GM23338 (cell line): ENCODE measurements around the gene CBFA2T3. TPM values are rescaled to one million over a fixed set of nuclear protein-coding genes. Genes with fewer than 3 reads are reported as not detected.

Experiments used
- ATAC-seq: fragments of 200-7000 bp; cut with Tn5 transposase; 3 replicates; pipeline ENCODE4 v1.9.1; 2020
- DNase-seq: peaks from one replicate; pipeline ENCODE4 v3.0.0-alpha.2; 2015; ENCODE audit warnings: low spot score
- H2AFZ ChIP-seq: fragments of 200-600 bp; sonication (generic); 2 replicates; pipeline ENCODE4 v1.8.0; 2016; ENCODE audit warnings: antibody characterized with exemption, mild to moderate bottlenecking, moderate library complexity
- H3F3A ChIP-seq: fragments of 200-600 bp; sonication (generic); replicated peaks from 2 replicates; pipeline ENCODE4 v1.8.0; 2017; ENCODE audit warnings: antibody characterized with exemption, mixed run types, low read depth
- H3K27ac ChIP-seq: fragments of 200-600 bp; sonication (generic); 2 replicates; pipeline ENCODE4 v1.6.1; 2016; ENCODE audit warnings: low read depth
- H3K27me3 ChIP-seq: fragments of 200-600 bp; sonication (generic); 2 replicates; pipeline ENCODE4 v1.8.0; 2016; ENCODE audit warnings: mild to moderate bottlenecking, mixed run types, moderate library complexity; ENCODE audit not compliant: insufficient read depth
- H3K36me3 ChIP-seq: fragments of 200-600 bp; sonication (generic); 2 replicates; pipeline ENCODE4 v1.8.0; 2016; ENCODE audit warnings: mild to moderate bottlenecking; ENCODE audit not compliant: insufficient read depth
- H3K4me1 ChIP-seq: fragments of 200-600 bp; sonication (generic); 2 replicates; pipeline ENCODE4 v1.8.0; 2016; ENCODE audit warnings: mild to moderate bottlenecking, moderate library complexity; ENCODE audit not compliant: insufficient read depth
- H3K4me2 ChIP-seq: fragments of 200-600 bp; sonication (generic); 2 replicates; pipeline ENCODE4 v1.7.1; 2017; ENCODE audit warnings: mixed run types
- H3K4me3 ChIP-seq: fragments of 200-600 bp; sonication (generic); 2 replicates; pipeline ENCODE4 v1.6.1; 2016; ENCODE audit warnings: mixed run types
- H3K79me2 ChIP-seq: fragments of 200-600 bp; sonication (generic); replicated peaks from 2 replicates; pipeline ENCODE4 v1.8.0; 2017; ENCODE audit warnings: mild to moderate bottlenecking; ENCODE audit not compliant: insufficient read depth
- H3K9me2 ChIP-seq: fragments of 200-600 bp; sonication (generic); 2 replicates; pipeline ENCODE4 v1.8.0; 2017; ENCODE audit not compliant: insufficient read depth
- H4K20me1 ChIP-seq: fragments of 200-600 bp; sonication (generic); replicated peaks from 2 replicates; pipeline ENCODE4 v1.8.0; 2017; ENCODE audit warnings: mild to moderate bottlenecking; ENCODE audit not compliant: insufficient read depth
- H3K27ac Mint-ChIP-seq: 2 replicates; pipeline ENCODE4 v1.8.0; 2020; ENCODE audit warnings: inconsistent platforms, mild to moderate bottlenecking, moderate library complexity, mixed read lengths
- H3K27me3 Mint-ChIP-seq: 3 replicates; pipeline ENCODE4 v1.8.0; 2022; ENCODE audit warnings: low read depth, mild to moderate bottlenecking, moderate library complexity, mixed read lengths, inconsistent platforms; ENCODE audit not compliant: insufficient read depth, poor library complexity
- H3K36me3 Mint-ChIP-seq: 3 replicates; pipeline ENCODE4 v1.8.0; 2021; ENCODE audit warnings: low read depth, mild to moderate bottlenecking, inconsistent platforms, moderate library complexity, mixed read lengths
- H3K4me1 Mint-ChIP-seq: 3 replicates; pipeline ENCODE4 v1.8.0; 2020; ENCODE audit warnings: mild to moderate bottlenecking, inconsistent platforms, mixed read lengths
- H3K4me3 Mint-ChIP-seq: 3 replicates; pipeline ENCODE4 v1.8.0; 2021; ENCODE audit warnings: moderate library complexity, mild to moderate bottlenecking, inconsistent platforms, mixed read lengths
- H3K9me3 Mint-ChIP-seq: 3 replicates; pipeline ENCODE4 v1.8.0; 2020; ENCODE audit warnings: moderate library complexity, mild to moderate bottlenecking, inconsistent platforms, mixed read lengths
- EZH2 ChIP-seq: fragments of 200-600 bp; sonication (generic); IDR thresholded peaks from one replicate; pipeline ENCODE4 v1.8.0; 2017; ENCODE audit warnings: antibody characterized with exemption, mild to moderate bottlenecking, low read depth; ENCODE audit not compliant: unreplicated experiment
- EZH2phosphoT487 ChIP-seq: fragments of 200-600 bp; sonication (generic); IDR thresholded peaks from one replicate; pipeline ENCODE4 v1.8.1; 2018; ENCODE audit warnings: antibody characterized with exemption; ENCODE audit not compliant: unreplicated experiment
- JUNB ChIP-seq: IDR thresholded peaks from one replicate; pipeline ENCODE4 v1.6.1; 2016; ENCODE audit warnings: antibody characterized with exemption; ENCODE audit not compliant: unreplicated experiment
- ZNF114 ChIP-seq: fragments of 250-450 bp; sonication (Bioruptor Pico); IDR thresholded peaks from 2 replicates; pipeline ENCODE4 v1.5.0; 2020; ENCODE audit warnings: mild to moderate bottlenecking, moderate library complexity
- polyA plus RNA-seq: library from polyadenylated mRNA; unstranded; fragments of >200 nt; fragmentation: Nextera tagmentation; extraction: Ambion mirVana; gene quantifications from 2 replicates; pipeline ENCODE4 v1.2.1, GENCODE V29; 2016
- total RNA-seq: library from RNA; depleted of rRNA; stranded (reverse); fragments of >200 nt; shearing (Covaris generic); gene quantifications from 2 replicates; pipeline ENCODE4 v1.2.3, GENCODE V29; 2014
- TF ChIP-seq, protein P1 (sequence below): IDR thresholded peaks from one replicate; pipeline ENCODE4 v1.6.1; 2018; ENCODE audit warnings: antibody characterized with exemption; ENCODE audit not compliant: unreplicated experiment
- TF ChIP-seq, protein P2 (sequence below): fragments of 250-450 bp; sonication (Bioruptor Pico); IDR thresholded peaks from 2 replicates; pipeline ENCODE4 v1.5.0; 2020; ENCODE audit warnings: mild to moderate bottlenecking, moderate library complexity
- TF ChIP-seq, protein P3 (sequence below), 2 experiments: fragments of 200-600 bp in 1 of 2; sonication (generic) in 1 of 2; conservative IDR thresholded peaks; 2 replicates each; pipeline versions ENCODE4 v1.5.1 to v1.6.1; 2016 to 2017; ENCODE audit warnings: antibody characterized with exemption in 2 of 2, low read depth in 2 of 2, mild to moderate bottlenecking in 2 of 2, moderate library complexity in 1 of 2
- TF ChIP-seq, protein P4 (sequence below): IDR thresholded peaks from 2 replicates; pipeline ENCODE4 v1.6.1; 2016; ENCODE audit warnings: antibody characterized with exemption

CBFA2T3 gene
- total and polyA plus RNA-seq, 2 experiments from 2014 or later: 0.87 to 1.5 TPM

DNA sequence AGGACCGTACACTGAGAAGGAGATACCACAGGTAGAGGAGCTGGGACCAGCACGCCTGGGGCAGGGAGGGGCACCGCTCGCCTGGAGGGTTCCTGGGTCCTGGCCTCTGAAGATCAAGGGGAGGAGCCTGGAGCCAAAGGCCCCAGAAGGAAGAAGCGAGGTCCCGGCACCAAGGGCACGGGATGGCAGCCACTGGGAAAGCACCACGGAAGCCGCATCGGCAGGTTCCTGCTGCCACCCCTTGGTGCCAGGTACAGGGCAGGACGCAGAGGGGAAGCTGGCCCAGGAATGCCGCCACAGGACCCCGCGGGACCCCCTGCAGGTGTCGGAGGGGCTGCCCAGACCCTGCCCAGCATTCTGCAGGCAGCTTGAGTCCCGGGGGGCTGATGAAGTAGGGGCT, 42.5 kb upstream of the CBFA2T3 start:
- Histone ChIP-seq H3F3A (no peaks in the 10 kb centered on the region), H3K4me3 (no peak overlapping the region), H3K4me1 (no peaks in the 10 kb centered on the region), H2AFZ (no peak overlapping the region), H3K36me3 (no peaks in the 10 kb centered on the region), H3K9me2 (no peaks in the 10 kb centered on the region), H4K20me1 (no peaks in the 10 kb centered on the region), H3K79me2 (no peaks in the 10 kb centered on the region), H3K4me2 (no peak overlapping the region), H3K27ac (no peak overlapping the region), H3K27me3 (no peaks in the 10 kb centered on the region)
- H3K4me3 Mint-ChIP-seq: no peak overlapping the region
- H3K27me3 Mint-ChIP-seq: peaks cover 5% of the 10 kb centered on the region
- TF ChIP-seq EZH2phosphoT487: no peak
- TF ChIP-seq, protein P1, sequence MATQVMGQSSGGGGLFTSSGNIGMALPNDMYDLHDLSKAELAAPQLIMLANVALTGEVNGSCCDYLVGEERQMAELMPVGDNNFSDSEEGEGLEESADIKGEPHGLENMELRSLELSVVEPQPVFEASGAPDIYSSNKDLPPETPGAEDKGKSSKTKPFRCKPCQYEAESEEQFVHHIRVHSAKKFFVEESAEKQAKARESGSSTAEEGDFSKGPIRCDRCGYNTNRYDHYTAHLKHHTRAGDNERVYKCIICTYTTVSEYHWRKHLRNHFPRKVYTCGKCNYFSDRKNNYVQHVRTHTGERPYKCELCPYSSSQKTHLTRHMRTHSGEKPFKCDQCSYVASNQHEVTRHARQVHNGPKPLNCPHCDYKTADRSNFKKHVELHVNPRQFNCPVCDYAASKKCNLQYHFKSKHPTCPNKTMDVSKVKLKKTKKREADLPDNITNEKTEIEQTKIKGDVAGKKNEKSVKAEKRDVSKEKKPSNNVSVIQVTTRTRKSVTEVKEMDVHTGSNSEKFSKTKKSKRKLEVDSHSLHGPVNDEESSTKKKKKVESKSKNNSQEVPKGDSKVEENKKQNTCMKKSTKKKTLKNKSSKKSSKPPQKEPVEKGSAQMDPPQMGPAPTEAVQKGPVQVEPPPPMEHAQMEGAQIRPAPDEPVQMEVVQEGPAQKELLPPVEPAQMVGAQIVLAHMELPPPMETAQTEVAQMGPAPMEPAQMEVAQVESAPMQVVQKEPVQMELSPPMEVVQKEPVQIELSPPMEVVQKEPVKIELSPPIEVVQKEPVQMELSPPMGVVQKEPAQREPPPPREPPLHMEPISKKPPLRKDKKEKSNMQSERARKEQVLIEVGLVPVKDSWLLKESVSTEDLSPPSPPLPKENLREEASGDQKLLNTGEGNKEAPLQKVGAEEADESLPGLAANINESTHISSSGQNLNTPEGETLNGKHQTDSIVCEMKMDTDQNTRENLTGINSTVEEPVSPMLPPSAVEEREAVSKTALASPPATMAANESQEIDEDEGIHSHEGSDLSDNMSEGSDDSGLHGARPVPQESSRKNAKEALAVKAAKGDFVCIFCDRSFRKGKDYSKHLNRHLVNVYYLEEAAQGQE: no peak
- TF ChIP-seq JUNB: no peak
- TF ChIP-seq, protein P2, sequence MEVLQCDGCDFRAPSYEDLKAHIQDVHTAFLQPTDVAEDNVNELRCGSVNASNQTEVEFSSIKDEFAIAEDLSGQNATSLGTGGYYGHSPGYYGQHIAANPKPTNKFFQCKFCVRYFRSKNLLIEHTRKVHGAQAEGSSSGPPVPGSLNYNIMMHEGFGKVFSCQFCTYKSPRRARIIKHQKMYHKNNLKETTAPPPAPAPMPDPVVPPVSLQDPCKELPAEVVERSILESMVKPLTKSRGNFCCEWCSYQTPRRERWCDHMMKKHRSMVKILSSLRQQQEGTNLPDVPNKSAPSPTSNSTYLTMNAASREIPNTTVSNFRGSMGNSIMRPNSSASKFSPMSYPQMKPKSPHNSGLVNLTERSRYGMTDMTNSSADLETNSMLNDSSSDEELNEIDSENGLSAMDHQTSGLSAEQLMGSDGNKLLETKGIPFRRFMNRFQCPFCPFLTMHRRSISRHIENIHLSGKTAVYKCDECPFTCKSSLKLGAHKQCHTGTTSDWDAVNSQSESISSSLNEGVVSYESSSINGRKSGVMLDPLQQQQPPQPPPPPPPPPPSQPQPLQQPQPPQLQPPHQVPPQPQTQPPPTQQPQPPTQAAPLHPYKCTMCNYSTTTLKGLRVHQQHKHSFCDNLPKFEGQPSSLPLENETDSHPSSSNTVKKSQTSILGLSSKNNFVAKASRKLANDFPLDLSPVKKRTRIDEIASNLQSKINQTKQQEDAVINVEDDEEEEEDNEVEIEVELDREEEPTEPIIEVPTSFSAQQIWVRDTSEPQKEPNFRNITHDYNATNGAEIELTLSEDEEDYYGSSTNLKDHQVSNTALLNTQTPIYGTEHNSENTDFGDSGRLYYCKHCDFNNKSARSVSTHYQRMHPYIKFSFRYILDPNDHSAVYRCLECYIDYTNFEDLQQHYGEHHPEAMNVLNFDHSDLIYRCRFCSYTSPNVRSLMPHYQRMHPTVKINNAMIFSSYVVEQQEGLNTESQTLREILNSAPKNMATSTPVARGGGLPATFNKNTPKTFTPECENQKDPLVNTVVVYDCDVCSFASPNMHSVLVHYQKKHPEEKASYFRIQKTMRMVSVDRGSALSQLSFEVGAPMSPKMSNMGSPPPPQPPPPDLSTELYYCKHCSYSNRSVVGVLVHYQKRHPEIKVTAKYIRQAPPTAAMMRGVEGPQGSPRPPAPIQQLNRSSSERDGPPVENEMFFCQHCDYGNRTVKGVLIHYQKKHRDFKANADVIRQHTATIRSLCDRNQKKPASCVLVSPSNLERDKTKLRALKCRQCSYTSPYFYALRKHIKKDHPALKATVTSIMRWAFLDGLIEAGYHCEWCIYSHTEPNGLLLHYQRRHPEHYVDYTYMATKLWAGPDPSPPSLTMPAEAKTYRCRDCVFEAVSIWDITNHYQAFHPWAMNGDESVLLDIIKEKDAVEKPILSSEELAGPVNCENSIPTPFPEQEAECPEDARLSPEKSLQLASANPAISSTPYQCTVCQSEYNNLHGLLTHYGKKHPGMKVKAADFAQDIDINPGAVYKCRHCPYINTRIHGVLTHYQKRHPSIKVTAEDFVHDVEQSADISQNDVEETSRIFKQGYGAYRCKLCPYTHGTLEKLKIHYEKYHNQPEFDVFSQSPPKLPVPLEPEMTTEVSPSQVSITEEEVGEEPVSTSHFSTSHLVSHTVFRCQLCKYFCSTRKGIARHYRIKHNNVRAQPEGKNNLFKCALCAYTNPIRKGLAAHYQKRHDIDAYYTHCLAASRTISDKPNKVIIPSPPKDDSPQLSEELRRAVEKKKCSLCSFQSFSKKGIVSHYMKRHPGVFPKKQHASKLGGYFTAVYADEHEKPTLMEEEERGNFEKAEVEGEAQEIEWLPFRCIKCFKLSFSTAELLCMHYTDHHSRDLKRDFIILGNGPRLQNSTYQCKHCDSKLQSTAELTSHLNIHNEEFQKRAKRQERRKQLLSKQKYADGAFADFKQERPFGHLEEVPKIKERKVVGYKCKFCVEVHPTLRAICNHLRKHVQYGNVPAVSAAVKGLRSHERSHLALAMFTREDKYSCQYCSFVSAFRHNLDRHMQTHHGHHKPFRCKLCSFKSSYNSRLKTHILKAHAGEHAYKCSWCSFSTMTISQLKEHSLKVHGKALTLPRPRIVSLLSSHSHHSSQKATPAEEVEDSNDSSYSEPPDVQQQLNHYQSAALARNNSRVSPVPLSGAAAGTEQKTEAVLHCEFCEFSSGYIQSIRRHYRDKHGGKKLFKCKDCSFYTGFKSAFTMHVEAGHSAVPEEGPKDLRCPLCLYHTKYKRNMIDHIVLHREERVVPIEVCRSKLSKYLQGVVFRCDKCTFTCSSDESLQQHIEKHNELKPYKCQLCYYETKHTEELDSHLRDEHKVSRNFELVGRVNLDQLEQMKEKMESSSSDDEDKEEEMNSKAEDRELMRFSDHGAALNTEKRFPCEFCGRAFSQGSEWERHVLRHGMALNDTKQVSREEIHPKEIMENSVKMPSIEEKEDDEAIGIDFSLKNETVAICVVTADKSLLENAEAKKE: no peak
- TF ChIP-seq, protein P3, sequence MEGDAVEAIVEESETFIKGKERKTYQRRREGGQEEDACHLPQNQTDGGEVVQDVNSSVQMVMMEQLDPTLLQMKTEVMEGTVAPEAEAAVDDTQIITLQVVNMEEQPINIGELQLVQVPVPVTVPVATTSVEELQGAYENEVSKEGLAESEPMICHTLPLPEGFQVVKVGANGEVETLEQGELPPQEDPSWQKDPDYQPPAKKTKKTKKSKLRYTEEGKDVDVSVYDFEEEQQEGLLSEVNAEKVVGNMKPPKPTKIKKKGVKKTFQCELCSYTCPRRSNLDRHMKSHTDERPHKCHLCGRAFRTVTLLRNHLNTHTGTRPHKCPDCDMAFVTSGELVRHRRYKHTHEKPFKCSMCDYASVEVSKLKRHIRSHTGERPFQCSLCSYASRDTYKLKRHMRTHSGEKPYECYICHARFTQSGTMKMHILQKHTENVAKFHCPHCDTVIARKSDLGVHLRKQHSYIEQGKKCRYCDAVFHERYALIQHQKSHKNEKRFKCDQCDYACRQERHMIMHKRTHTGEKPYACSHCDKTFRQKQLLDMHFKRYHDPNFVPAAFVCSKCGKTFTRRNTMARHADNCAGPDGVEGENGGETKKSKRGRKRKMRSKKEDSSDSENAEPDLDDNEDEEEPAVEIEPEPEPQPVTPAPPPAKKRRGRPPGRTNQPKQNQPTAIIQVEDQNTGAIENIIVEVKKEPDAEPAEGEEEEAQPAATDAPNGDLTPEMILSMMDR (conservative IDR thresholded peaks at IDR 0.05; ENCODE audit: low read depth in 2 of 2): no peak
- no peak for TF ChIP-seq ZNF114 (CRISPR knock-in tag)
- no peak for TF ChIP-seq EZH2
- TF ChIP-seq, protein P4, sequence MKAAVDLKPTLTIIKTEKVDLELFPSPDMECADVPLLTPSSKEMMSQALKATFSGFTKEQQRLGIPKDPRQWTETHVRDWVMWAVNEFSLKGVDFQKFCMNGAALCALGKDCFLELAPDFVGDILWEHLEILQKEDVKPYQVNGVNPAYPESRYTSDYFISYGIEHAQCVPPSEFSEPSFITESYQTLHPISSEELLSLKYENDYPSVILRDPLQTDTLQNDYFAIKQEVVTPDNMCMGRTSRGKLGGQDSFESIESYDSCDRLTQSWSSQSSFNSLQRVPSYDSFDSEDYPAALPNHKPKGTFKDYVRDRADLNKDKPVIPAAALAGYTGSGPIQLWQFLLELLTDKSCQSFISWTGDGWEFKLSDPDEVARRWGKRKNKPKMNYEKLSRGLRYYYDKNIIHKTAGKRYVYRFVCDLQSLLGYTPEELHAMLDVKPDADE: no peak
- H3K4me1 Mint-ChIP-seq: peaks cover 10% of the 10 kb centered on the region
- no peak overlapping the region for H3K27ac Mint-ChIP-seq
- H3K36me3 Mint-ChIP-seq: no peaks in the 10 kb centered on the region
- no peak for DNase-seq
- peaks cover 10% of the 10 kb centered on the region for H3K9me3 Mint-ChIP-seq
- no peak for ATAC-seq
